ENCODE measurements around the gene SLC25A13. TPM values are rescaled to one million over a fixed set of nuclear protein-coding genes. Genes with fewer than 3 reads are reported as not detected.

SLC25A13 gene
- total RNA-seq, 4 donors from 2014 or later: 9.2 to 30.8 (median 13.6) TPM

GRCh38 chr7:96183163-96183670 lies 138.7 kb downstream of the SLC25A13 start:
- Histone ChIP-seq H3K36me3 (peaks cover 0 to 50% of the 10 kb centered on the region in 2 donors), H3K27ac (no peak overlapping the region), H3K27me3 (no peaks in the 10 kb centered on the region), H3K4me1 (no peaks in the 10 kb centered on the region), H3K9me3 (no peaks in the 10 kb centered on the region), H3K4me3 (no peak overlapping the region)
- in situ Hi-C loops (cut with MboI; ENCODE audit: low sequenced_read_pairs in 4 of 4) (no loop called here), intact Hi-C loops (cut with DNase I; ENCODE audit: low total_unique reads) (no loop called here)
- TF ChIP-seq POLR2A (IDR thresholded peaks at IDR 0.05) (no peak), CTCF (IDR thresholded peaks at IDR 0.05 in 4 of 5, conservative IDR thresholded peaks at IDR 0.05 in 1 of 5) (no peak)
- ATAC-seq: no peak
- no peak for DNase-seq

GRCh38 chr7:96182424-96183158 lies 139.3 kb downstream of the SLC25A13 start:
- in situ Hi-C loops (cut with MboI; ENCODE audit: low sequenced_read_pairs in 4 of 4) (no loop called here), intact Hi-C loops (cut with DNase I; ENCODE audit: low total_unique reads) (no loop called here)
- Histone ChIP-seq H3K4me1 (no peaks in the 10 kb centered on the region), H3K27ac (no peak overlapping the region), H3K9me3 (no peaks in the 10 kb centered on the region), H3K4me3 (no peak overlapping the region), H3K36me3 (peaks cover 0 to 50% of the 10 kb centered on the region in 2 donors), H3K27me3 (no peaks in the 10 kb centered on the region)
- DNase-seq (no peak), ATAC-seq (no peak)
- no peak for TF ChIP-seq CTCF (IDR thresholded peaks at IDR 0.05 in 4 of 5, conservative IDR thresholded peaks at IDR 0.05 in 1 of 5)
- TF ChIP-seq POLR2A (IDR thresholded peaks at IDR 0.05): no peak

DNA sequence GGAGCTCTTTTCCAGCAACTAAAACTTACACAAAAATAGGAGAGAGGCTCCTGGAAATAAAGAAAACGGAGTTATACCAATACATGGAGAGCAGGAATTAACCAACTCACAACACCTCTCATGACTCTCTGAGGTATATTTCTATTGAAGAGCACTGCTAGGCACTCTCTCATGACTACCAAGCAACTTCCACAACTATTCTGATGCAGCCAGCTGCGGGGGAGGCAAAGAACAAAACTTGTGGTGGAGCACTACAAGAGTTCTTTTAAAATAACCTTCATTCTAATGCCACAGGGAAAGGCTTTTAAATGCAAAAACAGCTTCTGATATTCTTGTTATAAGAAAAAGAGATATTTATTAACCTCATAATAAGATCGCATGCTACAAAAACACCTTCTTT lies 140.7 kb downstream of the SLC25A13 start:
- no peak for TF ChIP-seq POLR2A (IDR thresholded peaks at IDR 0.05)
- TF ChIP-seq CTCF (IDR thresholded peaks at IDR 0.05 in 4 of 5, conservative IDR thresholded peaks at IDR 0.05 in 1 of 5): no peak
- DNase-seq: no peak
- Histone ChIP-seq H3K27ac (no peak overlapping the region), H3K4me3 (no peak overlapping the region), H3K27me3 (no peaks in the 10 kb centered on the region), H3K4me1 (no peaks in the 10 kb centered on the region), H3K36me3 (peaks cover 0 to 49% of the 10 kb centered on the region in 2 donors), H3K9me3 (no peaks in the 10 kb centered on the region)
- ATAC-seq: no peak
- in situ Hi-C loops (cut with MboI; ENCODE audit: low sequenced_read_pairs in 4 of 4) (no loop called here), intact Hi-C loops (cut with DNase I; ENCODE audit: low total_unique reads) (no loop called here)

- no peak for ATAC-seq
- no peaks in the 10 kb centered on the region for H3K27me3 ChIP-seq
- H3K4me3 ChIP-seq: no peak overlapping the region
- in situ Hi-C loops (cut with MboI; ENCODE audit: low sequenced_read_pairs in 4 of 4): no loop called here
- intact Hi-C loops (cut with DNase I; ENCODE audit: low total_unique reads): no loop called here
- DNase-seq: no peak
- H3K27ac ChIP-seq: no peak overlapping the region
- H3K9me3 ChIP-seq: no peaks in the 10 kb centered on the region
- no peaks in the 10 kb centered on the region for H3K4me1 ChIP-seq
- peaks cover 0 to 49% of the 10 kb centered on the region in 2 donors for H3K36me3 ChIP-seq
- no peak for TF ChIP-seq POLR2A (IDR thresholded peaks at IDR 0.05)
- TF ChIP-seq CTCF (IDR thresholded peaks at IDR 0.05 in 4 of 5, conservative IDR thresholded peaks at IDR 0.05 in 1 of 5): no peak
Measured at GRCh38 chr7:96179837-96180236, 142.1 kb downstream of the SLC25A13 start.
